ENCODE measurements around the gene AUH. TPM values are rescaled to one million over a fixed set of nuclear protein-coding genes. Genes with fewer than 3 reads are reported as not detected.
"Not testable (repeated sequence)": the region's sequence is repeated elsewhere in the genome, so short reads cannot be mapped to it uniquely, and the experiment has no call there.

The AUH gene
- total RNA-seq, 1 donor from 2014 or later, result 28.8 TPM

DNA sequence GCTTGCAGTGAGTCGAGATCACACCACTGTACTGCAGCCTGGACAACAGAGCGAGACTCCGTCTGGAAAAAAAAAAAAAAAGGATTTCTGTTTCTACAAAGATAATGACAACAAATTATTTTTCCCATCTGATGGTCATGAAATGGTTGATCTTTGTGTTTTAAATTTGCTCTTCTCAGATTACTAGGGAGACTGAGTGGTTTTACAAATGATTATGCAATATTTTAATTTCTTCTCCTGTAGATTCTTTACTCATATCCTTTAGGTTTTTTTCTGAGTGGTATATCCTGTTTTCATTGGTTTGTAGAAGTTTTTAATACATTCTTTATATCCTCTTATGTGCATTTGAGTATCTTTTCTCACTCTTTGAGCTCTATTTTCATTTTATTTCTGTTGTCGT lies 20.6 kb upstream of the AUH start:
- intact Hi-C loops (cut with micrococcal nuclease), result no loop called here

DNA sequence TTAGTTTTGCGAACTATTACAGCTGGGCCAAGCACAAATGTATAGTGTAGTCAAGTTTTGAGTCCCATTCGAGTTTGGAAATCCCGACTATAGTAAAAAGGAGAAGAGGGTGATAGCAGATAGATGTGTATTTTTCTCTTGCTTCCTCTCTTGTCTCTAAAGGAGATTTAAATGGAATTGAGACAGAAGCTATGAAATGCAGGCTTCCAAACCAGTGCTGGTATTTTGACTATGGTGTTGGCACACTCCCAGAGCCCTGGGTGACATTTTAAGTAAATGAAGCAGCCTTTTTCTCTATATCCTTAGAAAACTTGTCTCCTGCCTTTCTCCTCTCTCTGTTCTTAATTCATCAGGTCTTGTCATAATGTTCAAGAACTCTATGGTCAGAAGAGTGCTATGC lies 17.7 kb upstream of the AUH start:
- intact Hi-C loops (cut with micrococcal nuclease), result no loop called here

DNA sequence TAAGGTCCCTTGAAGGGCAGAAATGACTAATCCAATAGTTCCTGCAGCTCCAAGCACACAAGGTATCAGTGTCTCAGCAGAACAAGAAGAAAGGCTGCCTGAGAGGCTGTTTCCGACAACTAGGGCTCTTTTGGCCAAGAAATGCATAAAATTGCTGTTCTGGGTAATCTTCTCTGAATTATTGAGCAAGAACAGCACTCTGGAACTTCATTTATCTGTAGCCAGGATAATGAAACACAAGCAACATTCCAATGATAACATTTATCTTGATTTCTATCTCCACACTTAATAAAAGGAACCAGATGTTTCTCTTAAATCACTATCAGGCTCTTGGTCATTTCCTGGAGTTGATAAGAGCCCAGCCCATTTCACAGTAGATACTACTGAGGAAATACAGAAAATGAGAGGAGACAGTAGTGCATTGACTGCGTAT lies 17.0 kb upstream of the AUH start:
- intact Hi-C loops (cut with micrococcal nuclease), result no loop called here

DNA sequence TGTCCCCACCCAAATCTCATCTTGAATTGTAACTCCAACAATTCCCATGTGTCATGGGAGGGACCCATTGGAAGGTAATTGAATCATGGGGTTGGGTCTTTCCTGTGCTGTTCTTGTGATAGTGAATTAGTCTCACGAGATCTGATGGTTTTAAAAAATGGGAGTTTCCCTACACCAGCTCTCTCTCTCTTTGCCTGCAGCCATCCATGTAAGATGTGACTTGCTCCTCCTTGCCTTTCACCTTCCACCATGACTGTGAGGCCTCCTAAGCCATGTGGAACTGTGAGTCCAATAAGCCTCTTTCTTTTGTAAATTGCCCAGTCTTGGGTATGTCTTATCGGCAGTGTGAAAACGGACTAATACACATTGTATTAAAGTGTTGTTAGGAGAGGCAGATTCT lies 16.3 kb upstream of the AUH start:
- intact Hi-C loops (cut with micrococcal nuclease), result not testable (repeated sequence)

DNA sequence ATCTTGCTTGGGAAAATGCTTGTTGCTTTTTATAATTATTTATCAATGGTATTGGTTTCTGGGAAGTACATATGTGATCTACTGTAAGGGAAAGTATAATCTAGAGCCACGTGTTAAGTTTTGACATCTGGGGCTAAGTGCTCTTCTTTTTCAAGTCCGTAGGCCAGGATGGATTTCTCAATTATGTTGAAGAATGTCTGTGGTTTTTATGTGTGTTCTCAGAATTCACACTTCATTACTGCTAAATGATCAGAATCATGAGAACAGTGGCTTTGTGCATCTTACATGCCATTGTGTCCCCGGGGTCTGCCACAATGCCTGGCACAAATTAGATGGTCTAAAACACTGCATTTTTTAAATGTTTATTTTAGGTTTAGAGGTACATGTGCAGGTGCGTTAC lies 14.5 kb upstream of the AUH start:
- intact Hi-C loops (cut with micrococcal nuclease), result no loop called here

DNA sequence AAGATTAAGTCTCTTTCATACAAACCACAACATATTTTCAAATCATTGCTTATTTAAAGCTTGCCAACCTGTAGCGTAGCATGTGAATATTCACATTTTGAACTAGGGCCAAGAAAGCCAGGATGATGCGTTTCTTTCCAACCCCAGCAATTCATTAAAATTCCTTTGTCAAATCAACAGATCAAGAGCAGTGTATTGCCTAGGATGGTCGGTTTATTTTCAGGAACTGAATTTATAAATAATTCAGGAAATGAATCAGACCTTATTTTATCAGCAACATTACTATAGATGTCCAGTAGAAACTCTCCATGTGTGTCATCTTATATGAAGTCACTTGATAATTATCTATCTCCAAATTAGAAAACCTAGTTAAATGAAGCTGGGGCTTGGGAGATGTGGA lies 13.2 kb upstream of the AUH start:
- intact Hi-C loops (cut with micrococcal nuclease), result no loop called here

DNA sequence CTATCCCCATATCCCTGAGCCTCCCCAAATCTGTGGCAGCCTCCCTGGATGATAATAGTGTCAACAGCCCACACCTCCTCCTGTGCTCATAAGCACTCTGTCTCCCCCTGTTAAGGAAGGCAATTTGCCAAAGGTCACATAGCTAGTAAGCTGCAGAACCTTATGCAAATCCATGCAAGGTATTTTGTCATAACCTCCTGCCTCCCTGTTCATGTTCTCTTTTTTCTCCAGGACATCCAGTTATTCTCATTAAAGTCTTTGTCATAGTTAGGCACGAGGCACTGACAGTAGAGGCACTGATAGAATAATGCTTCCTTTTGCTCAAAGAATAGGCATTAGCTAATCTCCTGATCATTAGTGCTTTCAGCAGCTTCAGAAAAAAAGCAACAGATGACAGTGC lies 10.2 kb upstream of the AUH start:
- intact Hi-C loops (cut with micrococcal nuclease), result no loop called here

DNA sequence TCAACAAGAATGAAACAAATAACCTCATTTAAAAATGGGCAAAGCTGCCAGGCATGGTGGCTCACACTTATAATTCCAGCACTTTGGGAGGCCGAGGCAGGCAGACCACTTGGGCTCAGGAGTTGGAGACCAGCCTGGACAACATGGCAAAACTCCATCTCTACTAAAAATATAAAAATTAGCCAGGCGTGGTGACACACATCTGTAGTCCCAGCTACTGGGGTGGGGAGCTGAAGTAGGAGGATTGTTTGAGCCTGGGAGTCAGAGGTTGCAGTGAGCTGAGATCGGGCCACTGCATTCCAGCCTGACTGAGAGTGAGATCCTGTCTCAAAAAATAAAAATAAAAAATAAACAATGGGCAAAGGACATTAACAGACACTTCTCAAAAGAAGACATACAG lies 8.3 kb upstream of the AUH start:
- intact Hi-C loops (cut with micrococcal nuclease), result not testable (repeated sequence)

DNA sequence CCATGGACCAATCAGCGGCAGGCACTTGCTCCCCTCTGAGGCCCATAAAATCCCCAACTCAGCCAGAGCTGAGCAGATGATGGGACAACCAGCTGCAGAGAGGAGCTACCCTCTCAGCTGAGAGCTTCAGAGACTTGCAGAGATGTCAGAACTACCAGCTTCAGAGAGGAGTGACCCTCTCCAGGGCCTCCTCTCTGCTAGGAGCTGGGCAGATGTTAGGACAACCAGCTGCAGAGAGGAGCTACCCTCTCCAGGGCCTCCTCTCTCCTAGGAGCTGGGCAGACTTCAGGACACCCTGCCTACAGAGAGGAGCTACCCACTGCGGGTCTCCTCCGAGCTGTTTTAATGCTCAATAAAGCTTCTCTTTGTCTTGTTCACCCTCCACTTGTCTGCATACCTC lies 3.0 kb upstream of the AUH start:
- intact Hi-C loops (cut with micrococcal nuclease), result loop anchor here (10.0 kb wide), 1 partner anchor 750 kb away; the partner anchor contains the start of gene SPTLC1

DNA sequence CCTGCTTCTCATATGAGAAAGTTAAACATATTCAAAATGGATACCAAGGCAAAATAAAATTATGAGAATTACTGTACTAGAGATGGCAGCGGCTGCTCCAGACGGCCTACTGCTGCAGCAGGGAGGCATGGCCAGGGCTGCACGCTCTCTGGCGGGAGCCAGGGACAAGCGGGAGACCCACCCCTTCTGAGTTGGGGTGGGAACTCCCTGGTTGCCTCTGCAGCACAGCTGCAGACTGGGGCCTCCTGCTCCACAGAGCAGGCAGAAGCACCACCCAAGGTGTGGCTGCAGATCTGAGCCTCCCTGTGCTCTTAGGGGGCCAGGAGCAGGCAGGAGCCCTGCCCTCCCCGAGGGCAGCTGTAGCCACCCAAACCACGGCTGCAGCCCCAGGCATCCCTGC lies 2.3 kb upstream of the AUH start:
- intact Hi-C loops (cut with micrococcal nuclease), result loop anchor here (10.0 kb wide), 1 partner anchor 751 kb away; the partner anchor contains the start of gene SPTLC1

DNA sequence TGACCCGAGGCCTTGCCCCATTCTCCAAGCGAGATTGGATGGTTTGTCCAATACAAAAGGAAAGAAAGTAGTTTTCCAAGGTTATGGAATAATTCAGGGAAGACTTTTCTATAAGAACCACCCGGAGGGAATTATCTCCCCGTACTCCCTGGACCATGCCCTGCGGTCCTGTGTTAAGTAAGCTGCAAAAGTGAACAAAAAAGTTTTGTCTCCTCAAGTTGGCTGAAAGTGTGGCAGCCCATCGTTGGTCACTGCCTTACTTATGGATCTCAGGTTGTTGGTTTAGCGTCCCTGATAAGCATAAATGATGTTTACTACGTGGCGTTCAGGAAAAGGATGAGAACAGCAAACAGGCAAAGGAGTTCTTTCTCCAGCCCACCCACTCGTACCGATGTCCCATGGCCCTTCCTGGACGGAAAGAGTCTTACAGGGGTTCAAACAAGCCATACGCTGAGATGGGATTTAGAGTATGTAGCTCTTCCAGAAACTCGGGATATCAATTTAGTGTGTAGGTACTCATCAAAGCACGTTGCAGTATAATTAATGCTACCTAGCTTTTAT lies 413 bp upstream of the AUH start:
- intact Hi-C loops (cut with micrococcal nuclease), result loop anchor here (10.0 kb wide), 1 partner anchor 753 kb away; the partner anchor contains the start of gene SPTLC1

DNA sequence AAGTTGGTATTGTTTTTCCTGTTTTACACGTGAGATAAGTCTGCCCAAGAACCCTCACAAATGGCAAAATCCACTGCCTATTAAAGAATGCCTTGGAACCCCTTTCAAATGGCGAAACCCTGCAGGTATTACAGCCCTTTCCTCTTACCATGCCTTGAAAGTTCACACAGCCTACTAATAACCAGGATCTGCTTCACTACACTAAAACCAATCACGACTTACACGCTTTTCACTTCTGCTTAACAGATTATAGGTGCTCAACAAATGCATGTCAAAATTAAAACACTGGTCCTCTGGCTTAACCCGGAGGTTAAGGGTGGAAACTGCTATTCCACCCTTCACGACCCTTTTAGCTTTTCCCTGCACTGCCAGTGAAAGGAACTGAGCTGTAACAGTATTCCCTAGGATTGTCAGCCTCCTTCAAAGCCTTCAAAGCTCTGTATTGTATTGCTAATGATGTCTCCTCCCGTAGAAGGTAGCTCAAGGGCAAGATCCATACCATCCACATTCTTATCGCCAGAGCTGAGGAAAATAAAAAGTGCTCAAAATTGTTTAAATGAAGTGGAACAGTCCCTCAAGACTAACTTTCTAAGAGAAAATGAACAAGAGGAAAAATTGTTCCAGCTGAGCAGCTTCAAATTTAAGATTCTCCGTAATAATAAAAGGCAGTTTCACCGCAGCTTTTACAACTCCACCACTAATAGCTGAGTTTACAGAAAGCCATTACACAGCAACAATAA lies 997 bp downstream of the AUH start:
- intact Hi-C loops (cut with micrococcal nuclease), result loop anchor here (1.0 to 10.0 kb wide), 7 partner anchors 35 to 754 kb away; partner anchors contain the start of gene SPTLC1

DNA sequence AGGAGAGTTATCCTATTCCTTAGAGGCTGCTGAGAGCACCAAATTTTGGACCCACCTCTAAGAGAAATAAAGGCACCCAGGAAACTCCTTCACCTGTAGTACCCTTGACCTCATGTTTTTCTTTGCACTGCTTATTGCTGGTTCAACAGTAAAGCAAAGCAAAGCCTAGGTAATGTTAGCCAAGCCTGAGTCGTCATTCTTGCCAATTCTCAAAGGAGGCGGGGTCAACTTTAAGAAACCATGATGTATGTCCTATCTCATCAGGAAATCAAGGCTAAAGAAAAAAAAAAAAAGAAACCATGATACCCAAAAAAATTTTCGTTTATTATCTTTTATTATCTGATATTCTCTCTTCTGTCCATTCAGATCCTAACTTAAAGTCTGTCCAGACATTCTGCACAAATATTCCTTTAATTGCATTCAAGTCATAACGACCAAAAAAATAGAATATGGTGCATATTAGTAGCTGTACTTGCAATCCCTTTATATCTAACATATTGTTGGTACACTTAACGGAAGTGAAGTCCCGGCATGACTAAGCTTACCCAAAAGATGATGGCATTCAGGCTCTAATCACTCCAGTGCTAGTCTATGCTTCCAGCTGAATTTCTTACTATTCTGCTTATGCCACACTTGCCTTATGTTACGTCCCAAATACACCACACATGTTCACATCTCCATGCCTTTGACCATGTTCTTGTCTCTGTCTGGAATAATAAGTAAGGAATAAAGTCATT lies 1.8 kb downstream of the AUH start:
- intact Hi-C loops (cut with micrococcal nuclease), result loop anchor here (1.0 to 10.0 kb wide), 5 partner anchors 11 to 755 kb away; partner anchors contain the start of gene SPTLC1

DNA sequence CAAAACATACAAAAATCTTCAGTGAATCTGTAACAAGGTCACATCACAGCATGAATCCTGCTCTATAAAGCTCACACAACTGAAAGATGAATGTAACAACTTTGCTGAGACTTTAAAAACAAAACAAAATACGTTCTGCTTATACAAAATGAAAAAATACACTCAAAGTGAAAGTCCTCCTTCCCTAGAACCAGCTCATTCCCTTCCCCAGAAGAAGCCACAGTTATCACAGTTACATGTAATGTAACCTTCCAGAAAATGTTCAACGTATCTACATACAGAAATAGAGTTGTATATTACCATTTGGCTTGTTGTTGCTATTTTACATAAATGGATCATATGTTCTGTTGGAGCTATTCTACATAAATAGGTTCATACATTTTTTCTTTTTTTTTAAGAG lies 2.6 kb downstream of the AUH start:
- intact Hi-C loops (cut with micrococcal nuclease), result loop anchor here (1.0 to 5.0 kb wide), 4 partner anchors 10 to 442 kb away; no protein-coding TSS in a partner anchor

DNA sequence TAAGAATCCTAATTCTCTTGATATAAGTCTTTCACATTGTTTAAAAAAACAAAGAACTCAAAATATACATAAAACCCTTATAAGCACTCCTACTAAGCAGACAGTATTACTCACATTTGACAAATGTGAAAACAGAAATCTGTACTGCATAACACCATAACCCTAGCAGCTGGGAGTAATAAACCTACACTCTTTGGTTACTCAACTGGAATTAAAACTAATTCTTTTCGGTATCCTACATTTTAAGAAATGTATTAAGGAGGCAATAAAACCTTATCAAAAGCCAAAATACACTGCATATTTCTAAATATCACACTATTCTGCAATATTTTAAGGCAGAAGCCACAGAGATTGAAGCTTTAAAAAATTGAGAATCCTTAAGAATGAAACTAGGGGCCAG lies 6.8 kb downstream of the AUH start:
- intact Hi-C loops (cut with micrococcal nuclease), result loop anchor here (5.0 kb wide), 1 partner anchor 438 kb away; no protein-coding TSS in a partner anchor

DNA sequence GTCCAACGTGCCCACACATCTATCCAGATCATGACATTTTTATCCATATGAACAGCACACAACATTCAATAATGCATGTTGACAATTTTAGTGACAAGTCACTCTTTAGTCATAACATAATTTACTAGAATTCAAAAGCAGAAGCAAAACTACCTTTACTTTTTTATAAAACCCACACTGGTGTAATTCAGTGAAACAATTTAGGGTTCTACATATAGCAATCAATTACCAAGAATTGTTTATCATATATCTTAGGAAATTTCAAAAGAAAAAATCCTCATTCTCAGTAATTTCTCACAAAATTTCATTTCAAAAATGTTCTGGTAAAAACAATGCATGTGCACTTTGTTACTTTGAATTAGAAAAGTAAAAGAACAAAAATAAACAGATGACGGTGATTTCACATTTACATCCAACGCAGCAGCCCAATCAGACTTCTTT lies 12.6 kb downstream of the AUH start:
- intact Hi-C loops (cut with micrococcal nuclease), result loop anchor here (1.0 to 2.0 kb wide), 2 partner anchors 10 to 48 kb away; no protein-coding TSS in a partner anchor

DNA sequence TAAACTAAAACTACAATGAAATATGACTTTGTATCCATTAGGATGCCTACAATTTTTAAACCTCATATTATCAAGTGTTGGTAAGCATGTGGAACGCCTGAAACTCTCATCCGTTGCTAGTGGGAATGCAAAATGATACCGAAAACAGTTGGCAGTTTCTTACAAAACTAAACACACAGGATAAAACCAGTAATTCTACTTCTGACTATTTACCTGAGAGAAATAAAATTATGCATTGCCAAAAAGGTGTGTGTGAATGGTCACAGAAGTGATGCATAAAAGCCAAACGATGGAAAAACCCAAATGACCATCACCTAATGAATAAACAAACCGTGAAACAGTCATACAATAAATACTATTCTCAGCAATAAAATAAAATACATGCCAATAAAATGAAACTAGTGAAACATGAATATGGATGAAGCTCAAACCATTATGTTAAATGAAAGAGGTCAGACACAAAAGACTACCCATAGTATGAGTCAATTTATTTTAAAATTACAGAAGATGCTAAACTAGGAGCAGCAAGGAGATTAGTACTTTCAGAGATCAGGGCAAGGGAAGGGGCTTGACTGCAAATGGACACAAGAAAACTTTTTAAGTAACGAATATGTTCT lies 13.4 kb downstream of the AUH start:
- intact Hi-C loops (cut with micrococcal nuclease), result loop anchor here (2.0 kb wide), 1 partner anchor 49 kb away; no protein-coding TSS in a partner anchor

DNA sequence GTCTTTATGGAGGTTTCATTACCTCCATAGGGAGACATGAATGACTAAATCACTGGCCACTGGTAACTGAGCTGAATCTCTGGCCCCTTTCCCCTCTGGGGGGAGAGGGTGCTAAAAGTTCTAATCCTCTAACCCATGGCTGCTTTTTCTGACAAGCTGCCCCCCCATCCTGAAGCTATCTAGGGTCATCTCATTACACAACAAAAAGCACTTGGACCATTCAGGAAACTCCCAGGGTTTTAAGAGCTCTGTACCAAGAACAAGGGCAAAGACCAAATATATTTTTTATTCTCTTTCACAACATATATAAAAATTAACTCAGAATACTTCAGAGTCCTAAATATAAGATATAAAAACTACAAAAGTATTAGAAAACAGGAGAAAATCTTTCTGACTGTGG lies 14.3 kb downstream of the AUH start:
- intact Hi-C loops (cut with micrococcal nuclease), result no loop called here

DNA sequence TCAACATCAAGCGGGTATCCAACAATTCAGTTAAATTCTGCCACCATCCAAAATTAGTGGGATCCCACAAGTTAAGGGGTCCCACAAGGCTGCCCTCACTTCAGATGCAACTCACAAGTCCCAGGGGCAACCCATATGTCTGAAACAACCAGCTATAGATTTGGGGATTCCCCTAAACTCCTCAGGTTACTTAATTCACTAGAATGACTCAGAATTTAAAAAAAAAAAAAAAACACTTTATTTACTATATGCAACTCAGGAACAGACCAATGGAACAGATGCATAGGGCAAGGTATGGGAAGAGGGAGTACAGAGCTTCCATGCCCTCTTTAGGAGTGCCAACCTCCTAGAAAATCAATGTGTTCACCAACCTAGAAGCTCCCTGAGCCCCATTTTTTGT lies 15.1 kb downstream of the AUH start:
- intact Hi-C loops (cut with micrococcal nuclease), result no loop called here

DNA sequence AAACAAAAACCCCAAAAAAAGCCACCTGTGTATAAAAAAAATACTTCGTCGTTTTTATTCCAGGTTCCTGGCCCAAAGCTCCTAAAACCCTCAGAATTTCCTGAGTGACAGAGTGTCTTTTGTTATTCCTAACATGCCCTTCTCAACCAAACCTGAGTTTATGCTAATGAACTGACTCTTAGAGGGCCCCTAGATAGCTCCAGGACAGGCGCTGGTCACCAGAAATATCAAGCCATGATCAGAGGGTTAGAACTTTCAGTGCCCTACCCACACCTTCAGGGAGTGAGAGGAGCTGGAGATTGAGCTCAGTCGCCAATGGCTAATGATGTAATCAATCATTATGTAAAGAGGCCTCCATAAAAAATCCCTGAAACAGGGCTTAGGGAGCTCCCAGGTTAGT lies 15.7 kb downstream of the AUH start:
- intact Hi-C loops (cut with micrococcal nuclease), result no loop called here

DNA sequence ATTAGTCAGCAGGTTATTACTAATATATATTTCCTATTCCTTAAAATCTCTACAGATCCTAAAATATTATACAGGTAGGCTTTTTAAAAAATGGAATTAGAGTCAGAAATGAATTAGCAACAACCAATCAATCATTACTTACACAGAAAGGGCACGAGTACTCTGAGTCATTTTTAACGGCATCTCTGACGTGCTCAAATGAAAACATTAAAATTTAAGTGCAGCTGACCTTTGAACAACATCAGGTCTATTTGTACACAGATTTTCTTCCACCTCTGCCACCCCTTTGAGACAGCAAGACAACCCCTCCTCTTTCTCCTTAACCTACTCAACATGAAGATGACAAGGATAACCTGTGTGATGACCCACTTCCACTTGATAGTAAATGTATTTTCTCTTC lies 19.1 kb downstream of the AUH start:
- intact Hi-C loops (cut with micrococcal nuclease), result no loop called here

Measured in T-helper 1 cell treated with Interleukin-12 subunit alpha and Interleukin-12 subunit beta and Interleukin-4 antibody, amounts not matched to agents 30 ng/mL and 1 ng/mL, for 36 hours (primary cell).